GM23248 (cell line): Measurements from ENCODE around the gene TLE3. TPM values are rescaled to one million over a fixed set of nuclear protein-coding genes. Genes with fewer than 3 reads are reported as not detected.

Experiments used
- DNase-seq: peaks from one replicate; pipeline ENCODE4 v3.0.0-alpha.2; 2015
- H2AFZ ChIP-seq: fragments of 200-600 bp; sonication (generic); 2 replicates; pipeline ENCODE4 v1.6.1; 2016; ENCODE audit warnings: antibody characterized with exemption
- H3F3A ChIP-seq: fragments of 200-600 bp; sonication (generic); 2 replicates; pipeline ENCODE4 v1.6.1; 2016; ENCODE audit warnings: mild to moderate bottlenecking, antibody characterized with exemption, mixed run types; ENCODE audit not compliant: insufficient read depth
- H3K27ac ChIP-seq: fragments of 200-600 bp; sonication (generic); 2 replicates; pipeline ENCODE4 v1.5.1; 2016; ENCODE audit warnings: mild to moderate bottlenecking
- H3K27me3 ChIP-seq: fragments of 200-600 bp; sonication (generic); replicated peaks from 2 replicates; pipeline ENCODE4 v1.6.1; 2016; ENCODE audit warnings: mild to moderate bottlenecking; ENCODE audit not compliant: insufficient read depth
- H3K36me3 ChIP-seq: fragments of 200-600 bp; sonication (generic); 2 replicates; pipeline ENCODE4 v1.6.1; 2016; ENCODE audit warnings: low read depth, mild to moderate bottlenecking
- H3K4me1 ChIP-seq: fragments of 200-600 bp; sonication (generic); 2 replicates; pipeline ENCODE4 v1.6.1; 2016; ENCODE audit warnings: mild to moderate bottlenecking; ENCODE audit not compliant: insufficient read depth
- H3K4me2 ChIP-seq: fragments of 200-600 bp; sonication (generic); one replicate; pipeline ENCODE4 v1.6.1; 2016; ENCODE audit warnings: mild to moderate bottlenecking; ENCODE audit not compliant: unreplicated experiment
- H3K4me3 ChIP-seq: fragments of 200-600 bp; sonication (generic); 2 replicates; pipeline ENCODE4 v1.5.1; 2016; ENCODE audit warnings: mild to moderate bottlenecking
- H3K79me2 ChIP-seq: fragments of 200-600 bp; sonication (generic); 2 replicates; pipeline ENCODE4 v1.6.1; 2016; ENCODE audit warnings: mild to moderate bottlenecking; ENCODE audit not compliant: insufficient read depth
- H3K9ac ChIP-seq: fragments of 200-600 bp; sonication (generic); 2 replicates; pipeline ENCODE4 v1.6.1; 2016; ENCODE audit warnings: mild to moderate bottlenecking
- H3K9me2 ChIP-seq: fragments of 200-600 bp; sonication (generic); 2 replicates; pipeline ENCODE4 v1.6.1; 2016; ENCODE audit warnings: mixed run types, mild to moderate bottlenecking, moderate library complexity; ENCODE audit not compliant: insufficient read depth
- H3K9me3 ChIP-seq: fragments of 200-600 bp; sonication (generic); one replicate; pipeline ENCODE4 v1.6.1; 2017; ENCODE audit warnings: low read depth
- H4K20me1 ChIP-seq: fragments of 200-600 bp; sonication (generic); 2 replicates; pipeline ENCODE4 v1.6.0; 2016; ENCODE audit not compliant: insufficient read depth
- EZH2 ChIP-seq: fragments of 200-600 bp; sonication (generic); IDR thresholded peaks from 2 replicates; pipeline ENCODE4 v1.6.1; 2018; ENCODE audit warnings: antibody characterized with exemption, mild to moderate bottlenecking; ENCODE audit not compliant: insufficient read depth, poor library complexity, severe bottlenecking
- EZH2phosphoT487 ChIP-seq: fragments of 200-600 bp; sonication (generic); IDR thresholded peaks from 2 replicates; pipeline ENCODE4 v1.6.1; 2018; ENCODE audit warnings: antibody characterized with exemption, moderate library complexity, mild to moderate bottlenecking, low read depth; ENCODE audit not compliant: insufficient read depth
- WGBS, 2 experiments: methylation state at CpG; one replicate each; pipeline ENCODE4 v1.1.6; 2015 to 2017; ENCODE audit warnings: low lambda C conversion rate in 2 of 2, low coverage in 1 of 2; ENCODE audit errors: missing lambda C conversion rate in 2 of 2; 5-methylcytosine and 5-hydroxymethylcytosine counted together
- in situ Hi-C: fragments of 300-500 bp; cut with MboI; formaldehyde crosslinking; loops from 2 replicates; pipeline ENCODE4 v1.15.0; 2020
- polyA plus RNA-seq: library from polyadenylated mRNA; unstranded; fragments of >200 nt; fragmentation: Nextera tagmentation; extraction: Ambion mirVana; gene quantifications from 2 replicates; pipeline ENCODE4 v1.2.1, GENCODE V29; 2016
- total RNA-seq: library from RNA; depleted of rRNA; stranded (reverse); fragments of >200 nt; shearing (Covaris generic); gene quantifications from 2 replicates; pipeline ENCODE4 v1.2.3, GENCODE V29; 2014

The TLE3 gene
- total and polyA plus RNA-seq, 2 experiments from 2014 or later: 11.7 to 37.6 TPM

- Histone ChIP-seq H2AFZ (no peak overlapping the region), H3K27me3 (peaks cover 17% of the 10 kb centered on the region)
- 85 to 89% methylated on average over 4 of the region's 4 CpGs for whole genome bisulfite sequencing, 2 experiments
These were observed 30.9 kb upstream of the TLE3 start for GRCh38 chr15:70128414-70129140.

GRCh38 chr15:70127770-70128413 is 30.2 kb upstream of the TLE3 start:
- WGBS, 2 experiments: 86 to 88% methylated on average over 3 of the region's 3 CpGs
- no peak overlapping the region for H3K4me3 ChIP-seq
- peaks cover 17% of the 10 kb centered on the region for H3K27me3 ChIP-seq
- no peaks in the 10 kb centered on the region for H4K20me1 ChIP-seq
- no peaks in the 10 kb centered on the region for H3K36me3 ChIP-seq
- no peak overlapping the region for H3K27ac ChIP-seq
- no peak for TF ChIP-seq EZH2phosphoT487
- TF ChIP-seq EZH2: no peak
- H2AFZ ChIP-seq: no peak overlapping the region
- no peaks in the 10 kb centered on the region for H3K79me2 ChIP-seq
- H3F3A ChIP-seq: no peaks in the 10 kb centered on the region
- no peak overlapping the region for H3K9ac ChIP-seq
- no peaks in the 10 kb centered on the region for H3K9me2 ChIP-seq
- DNase-seq: no peak
- H3K9me3 ChIP-seq: no peaks in the 10 kb centered on the region
- in situ Hi-C loops: no loop called here
- no peak overlapping the region for H3K4me2 ChIP-seq
- H3K4me1 ChIP-seq: peaks cover 5% of the 10 kb centered on the region; the same call in 1 of the 2 replicates

More at GRCh38 chr15:70128414-70129140, 30.9 kb upstream of the TLE3 start:
- DNase-seq: no peak
- Histone ChIP-seq H3K9me3 (no peaks in the 10 kb centered on the region), H3K9ac (no peak overlapping the region), H3K27ac (no peak overlapping the region), H3K4me1 (peaks cover 5% of the 10 kb centered on the region; the same call in 1 of the 2 replicates), H3K36me3 (no peaks in the 10 kb centered on the region), H3K9me2 (no peaks in the 10 kb centered on the region), H3K79me2 (no peaks in the 10 kb centered on the region), H3K4me2 (no peak overlapping the region), H3K4me3 (no peak overlapping the region), H3F3A (no peaks in the 10 kb centered on the region), H4K20me1 (no peaks in the 10 kb centered on the region)
- TF ChIP-seq EZH2phosphoT487 (no peak), EZH2 (no peak)
- in situ Hi-C loops: no loop called here

GRCh38 chr15:70127288-70127746 is 29.6 kb upstream of the TLE3 start:
- Histone ChIP-seq H3K4me1 (peaks cover 5% of the 10 kb centered on the region; the same call in 1 of the 2 replicates), H3K9ac (no peak overlapping the region), H3K36me3 (no peaks in the 10 kb centered on the region), H3K9me2 (no peaks in the 10 kb centered on the region), H3F3A (no peaks in the 10 kb centered on the region), H3K27me3 (peaks cover 17% of the 10 kb centered on the region), H3K79me2 (no peaks in the 10 kb centered on the region), H3K4me2 (no peak overlapping the region), H2AFZ (no peak overlapping the region), H3K9me3 (no peaks in the 10 kb centered on the region), H3K27ac (no peak overlapping the region), H4K20me1 (no peaks in the 10 kb centered on the region), H3K4me3 (no peak overlapping the region)
- in situ Hi-C loops: no loop called here
- no peak for TF ChIP-seq EZH2
- WGBS, 2 experiments: 34% methylated on average over 6 of the region's 6 CpGs
- DNase-seq: no peak

GRCh38 chr15:70126362-70126761 is 28.6 kb upstream of the TLE3 start:
- no peak overlapping the region for H2AFZ ChIP-seq
- H3K79me2 ChIP-seq: no peaks in the 10 kb centered on the region
- H3K27ac ChIP-seq: no peak overlapping the region
- no peaks in the 10 kb centered on the region for H3K9me3 ChIP-seq
- no peaks in the 10 kb centered on the region for H3K9me2 ChIP-seq
- in situ Hi-C loops: no loop called here
- peaks cover 17% of the 10 kb centered on the region for H3K27me3 ChIP-seq
- H3K9ac ChIP-seq: no peak overlapping the region
- TF ChIP-seq EZH2 (no peak), EZH2phosphoT487 (no peak)
- H3F3A ChIP-seq: peaks cover 8% of the 10 kb centered on the region
- H3K4me1 ChIP-seq: peaks cover 6% of the 10 kb centered on the region
- H3K4me2 ChIP-seq: no peak overlapping the region
- DNase-seq: no peak
- no peak overlapping the region for H3K4me3 ChIP-seq
- 76 to 81% methylated on average over 4 of the region's 4 CpGs for WGBS, 2 experiments
- H3K36me3 ChIP-seq: no peaks in the 10 kb centered on the region
- no peaks in the 10 kb centered on the region for H4K20me1 ChIP-seq
